ENCODE measurements around the gene ABCC5.

Gene ABCC5

GRCh38 chr3:184005941-184006507, 11.7 kb downstream of the ABCC5 start:
- no peak overlapping the region for H3K4me3 ChIP-seq (ENCODE audit: control insufficient read depth, low read depth, low read length)

DNA sequence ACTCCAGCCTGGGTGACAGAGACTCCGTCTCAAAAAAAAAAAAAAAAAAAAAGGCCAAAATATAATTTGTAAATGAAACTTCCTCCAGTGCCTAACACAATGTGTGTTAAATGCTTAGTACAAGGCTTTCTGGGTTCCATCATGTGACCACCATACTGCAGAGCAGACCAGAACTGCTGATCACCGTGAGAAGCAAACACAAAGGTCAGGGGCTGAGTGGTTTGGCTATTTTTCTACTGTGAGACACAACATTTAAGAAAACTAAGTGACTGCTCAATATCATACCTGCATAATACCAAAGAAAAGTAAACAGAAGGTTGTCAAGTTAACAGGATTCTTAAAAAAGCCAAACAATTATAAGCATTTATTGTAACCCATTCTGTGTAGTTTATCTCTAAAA, 13.2 kb downstream of the ABCC5 start:
- TF ChIP-seq, protein P1, sequence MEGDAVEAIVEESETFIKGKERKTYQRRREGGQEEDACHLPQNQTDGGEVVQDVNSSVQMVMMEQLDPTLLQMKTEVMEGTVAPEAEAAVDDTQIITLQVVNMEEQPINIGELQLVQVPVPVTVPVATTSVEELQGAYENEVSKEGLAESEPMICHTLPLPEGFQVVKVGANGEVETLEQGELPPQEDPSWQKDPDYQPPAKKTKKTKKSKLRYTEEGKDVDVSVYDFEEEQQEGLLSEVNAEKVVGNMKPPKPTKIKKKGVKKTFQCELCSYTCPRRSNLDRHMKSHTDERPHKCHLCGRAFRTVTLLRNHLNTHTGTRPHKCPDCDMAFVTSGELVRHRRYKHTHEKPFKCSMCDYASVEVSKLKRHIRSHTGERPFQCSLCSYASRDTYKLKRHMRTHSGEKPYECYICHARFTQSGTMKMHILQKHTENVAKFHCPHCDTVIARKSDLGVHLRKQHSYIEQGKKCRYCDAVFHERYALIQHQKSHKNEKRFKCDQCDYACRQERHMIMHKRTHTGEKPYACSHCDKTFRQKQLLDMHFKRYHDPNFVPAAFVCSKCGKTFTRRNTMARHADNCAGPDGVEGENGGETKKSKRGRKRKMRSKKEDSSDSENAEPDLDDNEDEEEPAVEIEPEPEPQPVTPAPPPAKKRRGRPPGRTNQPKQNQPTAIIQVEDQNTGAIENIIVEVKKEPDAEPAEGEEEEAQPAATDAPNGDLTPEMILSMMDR (IDR thresholded peaks at IDR 0.05; ENCODE audit: control insufficient read depth, insufficient read depth, low read depth, low read length, missing control alignments) = no peak
- DNase-seq (ENCODE audit: low read depth) = no peak
- no peak overlapping the region for H3K4me3 ChIP-seq (ENCODE audit: control insufficient read depth, low read depth, low read length)

More at GRCh38 chr3:184005941-184006507, 11.7 kb downstream of the ABCC5 start:
- DNase-seq (ENCODE audit: low read depth) = no peak
- TF ChIP-seq, protein P1 (IDR thresholded peaks at IDR 0.05; ENCODE audit: control insufficient read depth, insufficient read depth, low read depth, low read length, missing control alignments) = no peak

DNA sequence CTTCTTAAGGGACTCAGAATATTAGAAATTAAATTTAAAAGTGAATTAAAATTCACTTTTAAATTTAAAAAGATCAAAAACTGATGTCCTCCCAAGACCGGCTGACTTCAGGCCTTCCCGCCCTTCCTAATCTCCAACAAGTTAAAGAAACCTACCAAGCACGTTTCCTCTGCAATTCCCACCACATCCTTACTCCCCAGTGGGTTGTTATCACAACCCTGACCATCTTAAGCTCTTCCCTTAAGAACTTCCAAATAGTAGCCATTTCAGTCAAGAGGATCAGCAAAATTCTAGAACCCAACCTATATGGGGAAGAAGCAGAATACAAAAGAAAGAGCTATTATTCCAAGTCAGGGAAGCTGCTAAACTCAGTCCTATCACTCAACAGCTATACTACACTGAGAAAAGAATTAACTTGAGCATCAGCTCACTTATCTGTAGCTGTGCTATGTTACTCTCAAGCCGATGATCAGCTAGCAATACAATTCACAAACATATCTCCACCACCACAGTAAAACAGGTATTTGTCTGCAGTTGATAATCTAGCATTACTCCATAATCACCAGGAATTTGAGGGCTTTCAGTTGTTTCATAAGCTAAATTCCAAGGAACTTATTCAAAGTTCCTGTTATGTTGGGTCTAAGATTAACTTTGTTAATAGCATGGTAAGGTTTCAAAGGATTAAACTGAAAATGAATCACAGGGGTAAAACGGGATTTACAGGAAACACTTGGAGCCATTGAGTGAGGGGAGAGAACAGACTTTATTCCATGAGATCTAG, 14.3 kb downstream of the ABCC5 start:
- peak; percentile 63 for DNase-seq (ENCODE audit: low read depth)
- TF ChIP-seq, protein P1 (IDR thresholded peaks at IDR 0.05; ENCODE audit: control insufficient read depth, insufficient read depth, low read depth, low read length, missing control alignments) = no peak
- no peak overlapping the region for H3K4me3 ChIP-seq (ENCODE audit: control insufficient read depth, low read depth, low read length)

DNA sequence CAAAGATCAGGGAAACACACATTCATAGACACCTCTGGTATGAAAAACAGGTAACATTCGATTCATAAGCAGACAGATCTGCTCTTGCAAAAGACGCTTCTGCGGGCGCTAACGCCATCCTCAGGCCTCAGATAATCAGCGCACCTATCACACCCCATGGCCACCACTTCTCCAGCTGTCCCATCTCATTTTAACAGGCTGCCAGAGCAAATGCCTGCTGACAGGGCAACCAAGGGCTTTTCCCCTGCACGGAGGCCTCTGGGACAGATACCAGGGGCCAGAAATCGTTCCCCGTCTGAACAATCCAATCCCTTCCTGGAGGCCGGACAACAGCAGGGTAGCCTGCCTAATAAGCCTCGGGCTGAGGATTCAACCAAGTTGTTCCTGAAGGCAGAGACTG, 15.2 kb downstream of the ABCC5 start:
- no peak for DNase-seq (ENCODE audit: low read depth)

DNA sequence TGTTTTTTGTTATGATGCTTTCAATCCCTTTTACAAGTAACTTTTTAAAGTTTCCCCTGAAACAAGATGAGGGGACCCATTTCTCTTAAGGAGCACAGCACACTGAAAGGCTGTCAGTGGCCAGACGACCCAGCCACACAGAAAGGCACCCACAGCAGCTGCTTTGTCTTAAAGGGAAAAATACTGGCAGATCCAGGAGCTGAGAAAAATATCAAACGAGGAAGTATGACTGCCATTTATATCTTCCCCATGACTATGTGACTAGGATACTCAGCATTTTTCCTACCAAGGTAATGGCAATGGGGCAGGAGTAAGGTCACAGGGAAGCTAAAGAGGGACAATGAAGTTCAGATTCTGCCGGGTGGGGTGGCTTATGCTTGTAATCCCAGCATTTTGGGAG, 15.9 kb downstream of the ABCC5 start:
- DNase-seq (ENCODE audit: low read depth) = no peak
- TF ChIP-seq, protein P1 (IDR thresholded peaks at IDR 0.05; ENCODE audit: control insufficient read depth, insufficient read depth, low read depth, low read length, missing control alignments) = no peak
- no peak overlapping the region for H3K4me3 ChIP-seq (ENCODE audit: control insufficient read depth, low read depth, low read length)

More for the DNA sequence above, 15.2 kb downstream of the ABCC5 start:
- TF ChIP-seq, protein P1 (IDR thresholded peaks at IDR 0.05; ENCODE audit: control insufficient read depth, insufficient read depth, low read depth, low read length, missing control alignments) = no peak
- no peak overlapping the region for H3K4me3 ChIP-seq (ENCODE audit: control insufficient read depth, low read depth, low read length)

GRCh38 chr3:183991403-183991802, 26.3 kb downstream of the ABCC5 start:
- no peak for DNase-seq (ENCODE audit: low read depth)
- H3K4me3 ChIP-seq (ENCODE audit: control insufficient read depth, low read depth, low read length) = no peak overlapping the region

More at GRCh38 chr3:183991403-183991802, 26.3 kb downstream of the ABCC5 start:
- TF ChIP-seq, protein P1 (IDR thresholded peaks at IDR 0.05; ENCODE audit: control insufficient read depth, insufficient read depth, low read depth, low read length, missing control alignments) = no peak
